Osteoblast (primary cell): ENCODE results near the gene ARPC5. TPM values are rescaled to one million over a fixed set of nuclear protein-coding genes. Genes with fewer than 3 reads are reported as not detected.

Source experiments
- DNase-seq: peaks from one replicate; pipeline ENCODE4 v3.0.0; 2011; ENCODE audit warnings: low spot score, mixed read lengths; ENCODE audit not compliant: insufficient read length; ENCODE audit errors: missing footprints
- H2AFZ ChIP-seq: 2 replicates; pipeline ENCODE4 v1.6.0; 2011; ENCODE audit warnings: mild to moderate bottlenecking, low read length
- H3K27ac ChIP-seq: 2 replicates; pipeline ENCODE4 v1.5.1; 2011; ENCODE audit warnings: mild to moderate bottlenecking, low read depth, low read length, moderate library complexity
- H3K27me3 ChIP-seq: 2 replicates; pipeline ENCODE4 v1.6.0; 2012; ENCODE audit warnings: mild to moderate bottlenecking, control low read depth, inconsistent platforms, low read length, moderate library complexity; ENCODE audit not compliant: insufficient read depth
- H3K36me3 ChIP-seq: 2 replicates; pipeline ENCODE4 v1.5.1; 2011; ENCODE audit warnings: mild to moderate bottlenecking, low read length, control low read depth, moderate library complexity; ENCODE audit not compliant: insufficient read depth
- H3K4me1 ChIP-seq: 2 replicates; pipeline ENCODE4 v1.5.1; 2011; ENCODE audit warnings: mild to moderate bottlenecking, low read length, control low read depth, moderate library complexity; ENCODE audit not compliant: insufficient read depth
- H3K4me2 ChIP-seq: 2 replicates; pipeline ENCODE4 v1.6.0; 2011; ENCODE audit warnings: mild to moderate bottlenecking, low read length; ENCODE audit not compliant: insufficient read depth
- H3K4me3 ChIP-seq: fragments of 200-600 bp; sonication (generic); 3 replicates; pipeline ENCODE4 v1.5.1; 2012; ENCODE audit warnings: mild to moderate bottlenecking, low read length, inconsistent platforms; ENCODE audit not compliant: insufficient read depth
- H3K79me2 ChIP-seq: 2 replicates; pipeline ENCODE4 v1.6.0; 2012; ENCODE audit warnings: mild to moderate bottlenecking, low read length, control low read depth, inconsistent platforms; ENCODE audit not compliant: insufficient read depth
- H3K9me3 ChIP-seq: 2 replicates; pipeline ENCODE4 v1.5.1; 2011; ENCODE audit warnings: low read depth, low read length, control low read depth
- H4K20me1 ChIP-seq: 2 replicates; pipeline ENCODE4 v1.6.0; 2012; ENCODE audit warnings: mild to moderate bottlenecking, low read length, control low read depth; ENCODE audit not compliant: insufficient read depth
- total RNA-seq: library from RNA; depleted of rRNA; stranded (reverse); fragments of >200 nt; gene quantifications from 2 replicates; pipeline ENCODE4 v1.2.3, GENCODE V29; 2012
- TF ChIP-seq, protein P1 (sequence below): IDR thresholded peaks from 2 replicates; pipeline ENCODE4 v1.5.1; 2011; ENCODE audit warnings: mild to moderate bottlenecking, low read depth, low read length, moderate library complexity; ENCODE audit errors: extremely low read depth

ARPC5 gene
- total RNA-seq, 1 donor: 157 TPM

DNA sequence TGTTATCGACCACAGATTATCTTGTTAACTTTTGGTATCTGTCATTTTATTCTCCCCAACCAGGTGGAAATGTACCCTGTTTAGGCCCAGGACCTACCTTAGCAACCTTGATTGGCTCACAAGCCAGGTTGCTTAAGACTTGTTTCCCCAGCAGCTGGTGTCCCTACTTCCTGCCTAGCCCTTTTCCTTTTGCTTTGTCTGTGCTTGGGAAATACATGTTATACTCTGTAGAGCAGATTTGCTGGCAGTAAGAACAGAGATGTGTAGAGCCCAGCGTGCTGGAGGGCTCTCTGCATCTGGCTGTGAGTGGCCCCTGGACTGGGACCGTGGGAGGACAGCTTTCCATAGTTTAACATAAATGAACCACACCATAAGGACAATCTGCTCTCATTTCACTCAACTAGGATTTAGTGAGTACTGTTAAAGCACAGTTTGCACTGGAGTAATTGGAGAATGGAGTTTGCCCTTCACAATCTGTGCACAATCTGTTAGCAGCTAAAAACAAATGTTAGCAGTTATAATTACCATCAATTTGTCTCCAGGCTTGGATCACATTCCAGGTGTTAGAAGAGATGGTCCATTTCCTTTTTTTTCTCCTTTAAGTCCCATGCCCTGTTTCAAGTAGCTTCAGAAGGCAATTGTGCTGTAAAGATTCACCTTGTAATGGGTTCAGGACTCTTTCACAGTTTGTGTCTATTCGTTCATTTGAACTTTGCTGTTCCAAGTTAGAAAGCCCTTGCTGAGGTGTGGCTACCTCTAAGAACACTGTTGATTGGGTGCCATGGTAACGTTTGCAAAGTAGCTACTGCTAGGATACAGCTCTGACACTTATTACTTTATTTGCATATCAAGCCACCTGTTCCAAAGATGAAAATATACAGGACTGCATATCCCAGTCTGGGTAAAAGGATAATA is 17.2 kb upstream of the ARPC5 start, which contains the start of gene APOBEC4:
Gene APOBEC4 (minus strand): TSS at position 770 of the 915 bp plus-strand sequence. CDS start 4,535 bp downstream, outside the sequence.
- Histone ChIP-seq H3K9me3 (no peaks in the 10 kb centered on the region), H3K4me3 (no peak within 1 kb of the TSS), H3K27me3 (no peaks in the 10 kb centered on the region), H3K36me3 (no peaks in the 10 kb centered on the region), H3K4me1 (peaks cover 3% of the 10 kb centered on the region), H3K27ac (no peak within 1 kb of the TSS), H2AFZ (no peak within 1 kb of the TSS), H4K20me1 (peaks cover under 1% of the 10 kb centered on the region), H3K4me2 (no peak within 1 kb of the TSS), H3K79me2 (no peaks in the 10 kb centered on the region)
- TF ChIP-seq, protein P1, sequence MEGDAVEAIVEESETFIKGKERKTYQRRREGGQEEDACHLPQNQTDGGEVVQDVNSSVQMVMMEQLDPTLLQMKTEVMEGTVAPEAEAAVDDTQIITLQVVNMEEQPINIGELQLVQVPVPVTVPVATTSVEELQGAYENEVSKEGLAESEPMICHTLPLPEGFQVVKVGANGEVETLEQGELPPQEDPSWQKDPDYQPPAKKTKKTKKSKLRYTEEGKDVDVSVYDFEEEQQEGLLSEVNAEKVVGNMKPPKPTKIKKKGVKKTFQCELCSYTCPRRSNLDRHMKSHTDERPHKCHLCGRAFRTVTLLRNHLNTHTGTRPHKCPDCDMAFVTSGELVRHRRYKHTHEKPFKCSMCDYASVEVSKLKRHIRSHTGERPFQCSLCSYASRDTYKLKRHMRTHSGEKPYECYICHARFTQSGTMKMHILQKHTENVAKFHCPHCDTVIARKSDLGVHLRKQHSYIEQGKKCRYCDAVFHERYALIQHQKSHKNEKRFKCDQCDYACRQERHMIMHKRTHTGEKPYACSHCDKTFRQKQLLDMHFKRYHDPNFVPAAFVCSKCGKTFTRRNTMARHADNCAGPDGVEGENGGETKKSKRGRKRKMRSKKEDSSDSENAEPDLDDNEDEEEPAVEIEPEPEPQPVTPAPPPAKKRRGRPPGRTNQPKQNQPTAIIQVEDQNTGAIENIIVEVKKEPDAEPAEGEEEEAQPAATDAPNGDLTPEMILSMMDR: no peak
- no peak for DNase-seq

DNA sequence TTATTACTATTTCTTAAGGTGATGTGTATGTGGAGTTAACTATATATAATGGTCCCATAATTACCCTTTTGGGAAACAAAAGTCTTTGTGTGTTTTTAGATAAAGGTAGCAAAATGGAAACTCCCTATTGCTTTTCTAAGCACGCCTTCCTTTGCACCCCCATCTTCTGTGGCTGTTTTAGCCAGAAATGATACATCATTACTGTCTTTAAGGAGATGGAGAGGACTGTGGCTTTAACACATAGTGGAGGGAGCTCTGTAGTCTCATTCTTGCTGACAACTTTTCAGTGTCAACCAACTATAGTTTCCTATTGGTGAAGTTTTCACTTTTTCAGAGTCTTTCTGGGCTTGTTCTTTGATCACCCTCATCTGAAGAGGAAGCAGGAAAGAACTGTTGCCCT is 16.5 kb upstream of the ARPC5 start:
- Histone ChIP-seq H3K4me3 (no peak overlapping the region), H3K27ac (no peak overlapping the region), H3K27me3 (no peaks in the 10 kb centered on the region), H4K20me1 (peaks cover 2% of the 10 kb centered on the region), H3K79me2 (no peaks in the 10 kb centered on the region), H3K9me3 (no peaks in the 10 kb centered on the region), H3K36me3 (no peaks in the 10 kb centered on the region), H2AFZ (no peak overlapping the region), H3K4me1 (peaks cover 10% of the 10 kb centered on the region), H3K4me2 (no peak overlapping the region)
- TF ChIP-seq, protein P1: no peak
- no peak for DNase-seq

DNA sequence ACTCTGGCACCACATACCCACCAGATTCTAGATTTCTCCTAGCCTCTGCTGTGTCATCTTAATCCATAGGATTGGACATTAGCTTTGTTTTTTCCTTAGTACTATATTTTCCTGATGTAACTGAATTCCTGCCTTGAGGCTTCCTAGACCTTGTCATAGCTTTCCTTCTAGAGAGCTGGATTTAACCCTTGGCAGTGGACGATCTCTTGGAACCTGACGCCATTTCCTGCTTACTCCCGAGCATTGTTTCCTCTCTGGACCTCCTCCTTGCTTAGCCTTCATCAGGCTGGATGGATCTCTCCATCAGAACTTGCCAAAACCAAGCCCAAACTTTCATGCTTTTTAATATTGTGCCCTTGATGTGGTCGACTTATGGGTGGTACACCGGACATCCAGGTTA is 16.0 kb upstream of the ARPC5 start:
- Histone ChIP-seq H3K9me3 (no peaks in the 10 kb centered on the region), H4K20me1 (peaks cover 2% of the 10 kb centered on the region), H2AFZ (no peak overlapping the region)

DNA sequence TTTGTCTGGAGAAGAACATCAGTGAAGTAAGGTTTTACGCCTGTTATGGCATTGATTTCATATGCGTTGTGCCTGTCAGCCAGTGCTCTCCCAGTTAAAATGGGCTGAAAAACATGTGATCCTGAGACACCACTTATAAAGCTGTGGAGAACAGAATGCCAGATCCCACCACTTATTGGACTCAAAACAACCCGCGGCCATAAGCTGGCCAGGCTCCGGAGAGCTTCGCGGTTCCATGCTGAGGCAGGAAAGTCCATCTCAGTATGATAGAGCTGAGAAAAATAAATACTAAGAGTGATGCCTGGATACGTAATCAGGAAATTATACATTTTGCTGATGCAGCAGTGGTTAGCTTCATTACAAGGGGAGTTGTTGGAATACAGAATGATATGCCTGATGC is 12.5 kb upstream of the ARPC5 start:
- H3K79me2 ChIP-seq: no peaks in the 10 kb centered on the region
- H4K20me1 ChIP-seq: peaks cover 2% of the 10 kb centered on the region
- TF ChIP-seq, protein P1: no peak
- no peak overlapping the region for H3K27ac ChIP-seq
- peaks cover 9% of the 10 kb centered on the region for H3K4me1 ChIP-seq
- H3K9me3 ChIP-seq: no peaks in the 10 kb centered on the region
- H3K27me3 ChIP-seq: no peaks in the 10 kb centered on the region
- H3K4me3 ChIP-seq: no peak overlapping the region
- DNase-seq: no peak
- no peak overlapping the region for H2AFZ ChIP-seq
- H3K36me3 ChIP-seq: no peaks in the 10 kb centered on the region
- no peak overlapping the region for H3K4me2 ChIP-seq

More for the DNA sequence above, 16.0 kb upstream of the ARPC5 start:
- H3K36me3 ChIP-seq: no peaks in the 10 kb centered on the region
- TF ChIP-seq, protein P1: no peak
- no peak overlapping the region for H3K4me3 ChIP-seq
- no peaks in the 10 kb centered on the region for H3K27me3 ChIP-seq
- peaks cover 11% of the 10 kb centered on the region for H3K4me1 ChIP-seq
- H3K27ac ChIP-seq: no peak overlapping the region
- H3K79me2 ChIP-seq: no peaks in the 10 kb centered on the region
- no peak for DNase-seq
- H3K4me2 ChIP-seq: no peak overlapping the region
